Fibroblast of lung (primary cell): Measurements from ENCODE around the gene ANKFN1. TPM values are rescaled to one million over a fixed set of nuclear protein-coding genes. Genes with fewer than 3 reads are reported as not detected.

ENCODE experiments used
- DNase-seq, 2 donors: peaks; one replicate each; pipeline versions ENCODE4 v3.0.0 to v3.0.0-alpha.2; 2010; ENCODE audit warnings: low read depth in 2 of 2
- H2AFZ ChIP-seq: 2 replicates; pipeline ENCODE4 v1.5.1; 2012; ENCODE audit warnings: low read length, control low read depth, inconsistent platforms
- H3K27ac ChIP-seq: 2 replicates; pipeline ENCODE4 v1.5.1; 2011; ENCODE audit warnings: low read length, control low read depth; ENCODE audit not compliant: insufficient read depth
- H3K27me3 ChIP-seq: 2 replicates; pipeline ENCODE4 v1.5.1; 2011; ENCODE audit warnings: mild to moderate bottlenecking, low read length; ENCODE audit not compliant: control insufficient read depth, insufficient read depth
- H3K36me3 ChIP-seq: 2 replicates; pipeline ENCODE4 v1.5.1; 2011; ENCODE audit warnings: low read length; ENCODE audit not compliant: control insufficient read depth, insufficient read depth
- H3K4me1 ChIP-seq: 2 replicates; pipeline ENCODE4 v1.5.1; 2011; ENCODE audit warnings: low read length; ENCODE audit not compliant: control insufficient read depth, insufficient read depth; ENCODE audit errors: extremely low read depth
- H3K4me2 ChIP-seq: 2 replicates; pipeline ENCODE4 v1.5.1; 2011; ENCODE audit warnings: low read length, control low read depth; ENCODE audit not compliant: insufficient read depth; ENCODE audit errors: extremely low read depth
- H3K4me3 ChIP-seq, 4 experiments: fragments of 200-600 bp in 1 of 4; sonication (generic) in 1 of 4; replicated peaks in 1 of 4; 2 replicates each; pipeline ENCODE4 v1.5.1; 2011 to 2016; ENCODE audit warnings: low read length in 4 of 4, low read depth in 3 of 4, mild to moderate bottlenecking in 3 of 4, control low read depth in 2 of 4, inconsistent platforms in 1 of 4, mixed read lengths in 1 of 4; ENCODE audit not compliant: insufficient read depth in 1 of 4; ENCODE audit errors: control extremely low read depth in 1 of 4
- H3K79me2 ChIP-seq: 2 replicates; pipeline ENCODE4 v1.5.1; 2012; ENCODE audit warnings: mild to moderate bottlenecking, low read length, inconsistent platforms; ENCODE audit not compliant: control insufficient read depth, insufficient read depth
- H3K9ac ChIP-seq: 2 replicates; pipeline ENCODE4 v1.5.1; 2011; ENCODE audit warnings: mild to moderate bottlenecking, low read length, control low read depth; ENCODE audit not compliant: insufficient read depth
- H3K9me3 ChIP-seq: 2 replicates; pipeline ENCODE4 v1.5.1; 2012; ENCODE audit warnings: low read depth, low read length; ENCODE audit not compliant: control insufficient read depth, insufficient read depth
- H4K20me1 ChIP-seq: 2 replicates; pipeline ENCODE4 v1.5.1; 2011; ENCODE audit warnings: low read length; ENCODE audit not compliant: control insufficient read depth, insufficient read depth; ENCODE audit errors: extremely low read depth
- EZH2 ChIP-seq: IDR thresholded peaks from 2 replicates; pipeline ENCODE4 v1.5.1; 2012; ENCODE audit warnings: low read length, control low read depth, mild to moderate bottlenecking; ENCODE audit errors: missing control alignments
- polyA plus RNA-seq, 2 donors: library from polyadenylated mRNA; depleted of rRNA in 1 of 2; stranded (reverse) in 1 of 2; unstranded in 1 of 2; fragments of >200 nt; gene quantifications; 2 replicates each; pipeline ENCODE4 v1.2.1, GENCODE V29; 2011 to 2012; ENCODE audit warnings: missing spikeins in 1 of 2
- total RNA-seq: library from RNA; depleted of rRNA; stranded (reverse); fragments of >200 nt; gene quantifications from 2 replicates; pipeline ENCODE4 v1.2.1, GENCODE V29; 2014
- TF ChIP-seq, protein P1 (sequence below), 2 donors: IDR thresholded peaks in 1 of 2; conservative IDR thresholded peaks in 1 of 2; 1 replicate in 1 of 2; 2 replicates in 1 of 2; pipeline ENCODE4 v1.5.1; 2011 to 2012; ENCODE audit warnings: low read length in 2 of 2, control low read depth in 1 of 2, inconsistent platforms in 1 of 2, low read depth in 1 of 2, mild to moderate bottlenecking in 1 of 2

Gene ANKFN1
- total and polyA plus RNA-seq, 2 donors (not counting 1 experiment from before 2014, with no cell fraction given) = 0.19 TPM; not detected in 1

DNA sequence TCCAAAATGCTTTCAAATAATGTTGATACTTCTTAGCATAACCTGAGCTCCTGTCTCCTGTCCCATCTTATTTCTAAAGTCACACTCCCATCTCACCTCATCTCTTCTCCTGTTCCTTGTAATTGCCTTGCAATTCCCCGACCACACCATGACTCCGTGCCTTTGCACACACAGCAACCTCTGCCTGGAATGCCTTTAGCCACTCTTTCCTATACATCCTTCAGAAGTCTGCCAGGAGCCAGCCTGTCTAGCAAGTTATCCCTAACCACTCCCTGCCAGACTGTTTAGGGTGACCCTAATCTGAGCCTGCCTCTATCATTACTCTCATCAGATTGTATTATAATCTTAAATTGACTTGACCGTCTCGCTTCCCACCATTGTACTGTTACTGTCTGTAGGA lies 272.2 kb downstream of the ANKFN1 start:
- Histone ChIP-seq H2AFZ (no peak overlapping the region), H3K9me3 (no peaks in the 10 kb centered on the region), H3K27ac (no peak overlapping the region), H3K4me3 (no peak overlapping the region), H3K4me2 (no peak overlapping the region), H3K79me2 (no peaks in the 10 kb centered on the region), H3K36me3 (no peaks in the 10 kb centered on the region), H3K4me1 (no peaks in the 10 kb centered on the region), H3K27me3 (no peaks in the 10 kb centered on the region), H4K20me1 (no peaks in the 10 kb centered on the region), H3K9ac (no peak overlapping the region)
- TF ChIP-seq, protein P1, sequence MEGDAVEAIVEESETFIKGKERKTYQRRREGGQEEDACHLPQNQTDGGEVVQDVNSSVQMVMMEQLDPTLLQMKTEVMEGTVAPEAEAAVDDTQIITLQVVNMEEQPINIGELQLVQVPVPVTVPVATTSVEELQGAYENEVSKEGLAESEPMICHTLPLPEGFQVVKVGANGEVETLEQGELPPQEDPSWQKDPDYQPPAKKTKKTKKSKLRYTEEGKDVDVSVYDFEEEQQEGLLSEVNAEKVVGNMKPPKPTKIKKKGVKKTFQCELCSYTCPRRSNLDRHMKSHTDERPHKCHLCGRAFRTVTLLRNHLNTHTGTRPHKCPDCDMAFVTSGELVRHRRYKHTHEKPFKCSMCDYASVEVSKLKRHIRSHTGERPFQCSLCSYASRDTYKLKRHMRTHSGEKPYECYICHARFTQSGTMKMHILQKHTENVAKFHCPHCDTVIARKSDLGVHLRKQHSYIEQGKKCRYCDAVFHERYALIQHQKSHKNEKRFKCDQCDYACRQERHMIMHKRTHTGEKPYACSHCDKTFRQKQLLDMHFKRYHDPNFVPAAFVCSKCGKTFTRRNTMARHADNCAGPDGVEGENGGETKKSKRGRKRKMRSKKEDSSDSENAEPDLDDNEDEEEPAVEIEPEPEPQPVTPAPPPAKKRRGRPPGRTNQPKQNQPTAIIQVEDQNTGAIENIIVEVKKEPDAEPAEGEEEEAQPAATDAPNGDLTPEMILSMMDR (conservative IDR thresholded peaks at IDR 0.05 in 1 of 2, IDR thresholded peaks at IDR 0.05 in 1 of 2; ENCODE audit: low read depth in 1 of 2, low read length in 2 of 2) = no peak
- TF ChIP-seq EZH2 = no peak
- DNase-seq = no peak

GRCh38 chr17:56426901-56427300 lies 273.6 kb downstream of the ANKFN1 start:
- Histone ChIP-seq H3K79me2 (no peaks in the 10 kb centered on the region), H3K4me2 (no peak overlapping the region), H3K4me1 (no peaks in the 10 kb centered on the region), H3K36me3 (no peaks in the 10 kb centered on the region), H3K9me3 (no peaks in the 10 kb centered on the region), H3K4me3 (no peak overlapping the region), H2AFZ (no peak overlapping the region), H3K9ac (no peak overlapping the region), H3K27me3 (no peaks in the 10 kb centered on the region), H3K27ac (no peak overlapping the region), H4K20me1 (no peaks in the 10 kb centered on the region)
- DNase-seq = no peak
- TF ChIP-seq, protein P1 (conservative IDR thresholded peaks at IDR 0.05 in 1 of 2, IDR thresholded peaks at IDR 0.05 in 1 of 2; ENCODE audit: low read depth in 1 of 2, low read length in 2 of 2) = no peak
- no peak for TF ChIP-seq EZH2

DNA sequence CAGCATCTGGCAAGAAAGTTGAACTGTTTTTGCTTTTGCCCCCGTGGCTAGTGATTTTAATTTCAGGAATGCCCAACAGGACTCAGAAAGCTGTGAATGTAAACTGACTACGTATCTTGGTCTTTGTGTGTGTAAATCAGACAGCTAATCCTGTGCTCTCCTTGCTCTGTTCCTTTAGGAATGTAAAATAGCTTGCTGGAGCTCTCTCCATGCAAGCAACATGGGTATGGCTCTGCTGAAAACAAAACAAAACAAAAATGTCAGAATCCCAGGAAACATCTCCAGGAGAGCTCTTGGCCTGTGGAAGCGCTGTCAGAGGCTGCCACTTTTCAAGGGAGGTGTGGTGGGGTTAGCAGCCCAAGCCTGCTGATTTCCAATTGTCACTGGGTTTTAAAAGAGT lies 278.5 kb downstream of the ANKFN1 start:
- H2AFZ ChIP-seq = no peak overlapping the region
- no peaks in the 10 kb centered on the region for H3K36me3 ChIP-seq
- peak in 1 of 2 donors; percentile 15 for DNase-seq
- no peaks in the 10 kb centered on the region for H4K20me1 ChIP-seq
- no peak overlapping the region for H3K4me3 ChIP-seq
- no peak overlapping the region for H3K27ac ChIP-seq
- H3K27me3 ChIP-seq = no peaks in the 10 kb centered on the region
- no peak overlapping the region for H3K9ac ChIP-seq
- H3K4me1 ChIP-seq = no peaks in the 10 kb centered on the region
- H3K4me2 ChIP-seq = no peak overlapping the region
- no peak for TF ChIP-seq EZH2
- TF ChIP-seq, protein P1 (conservative IDR thresholded peaks at IDR 0.05 in 1 of 2, IDR thresholded peaks at IDR 0.05 in 1 of 2; ENCODE audit: low read depth in 1 of 2, low read length in 2 of 2) = no peak
- H3K9me3 ChIP-seq = no peaks in the 10 kb centered on the region
- H3K79me2 ChIP-seq = no peaks in the 10 kb centered on the region
